HepG2 (cell line): ENCODE measurements around the gene SFXN1. TPM values are rescaled to one million over a fixed set of nuclear protein-coding genes. Genes with fewer than 3 reads are reported as not detected.

Experiments
- ATAC-seq: fragments of 200-7000 bp; cut with Tn5 transposase; 3 replicates; pipeline ENCODE4 v1.9.1; 2020; ENCODE audit warnings: mild to moderate bottlenecking, moderate library complexity
- BruUV-seq: library from RNA; stranded (reverse); fragments of 400-500 nt; replicated peaks from 2 replicates; lab custom pipeline; 2021; lab: Mats Ljungman, UMichigan
- CTCF ChIA-PET: fragments of 300-600 bp; formaldehyde crosslinking; extraction: SDS; loops from one replicate; lab custom pipeline; 2021; ENCODE audit warnings: low total read pairs, inconsistent platforms, low intra/inter-chr PET ratio; lab: Yijun Ruan, JAX
- POLR2A ChIA-PET: fragments of 350-600 bp; sonication (Branson Sonifier 250); formaldehyde crosslinking; loops from one replicate; lab custom pipeline; 2020; ENCODE audit warnings: antibody characterized with exemption, inconsistent platforms; lab: Yijun Ruan, JAX
- DNase-seq: peaks from one replicate; pipeline ENCODE4 v3.0.0-alpha.2; 2015; ENCODE audit warnings: low spot score
- FAIRE-seq: peaks from 3 replicates; lab custom pipeline; 2011; peaks lifted over from hg19 to GRCh38; lab: Jason Lieb, UNC
- H2AFZ ChIP-seq: one replicate; pipeline ENCODE4 v1.6.1; 2011; ENCODE audit warnings: low read length, inconsistent platforms
- H3K27ac ChIP-seq: fragments of 300-600 bp; 3 replicates; pipeline ENCODE4 v1.8.0; 2011; ENCODE audit warnings: mixed run types, mild to moderate bottlenecking, mixed read lengths, low read length, inconsistent platforms; ENCODE audit not compliant: insufficient read depth; ENCODE audit errors: extremely low read length
- H3K27me3 ChIP-seq, 2 experiments: fragments of 200-600 bp in 1 of 2; 2 replicates in 1 of 2; 3 replicates in 1 of 2; pipeline versions ENCODE4 v1.6.0 to v1.8.0; 2011; ENCODE audit warnings: low read length in 2 of 2, mild to moderate bottlenecking in 2 of 2, moderate library complexity in 2 of 2, inconsistent platforms in 1 of 2; ENCODE audit not compliant: insufficient read depth in 2 of 2, control insufficient read depth in 1 of 2
- H3K36me3 ChIP-seq, 2 experiments: fragments of 200-600 bp in 1 of 2; replicated peaks in 1 of 2; 2 replicates in 1 of 2; 3 replicates in 1 of 2; pipeline versions ENCODE4 v1.5.1 to v1.8.0; 2011; ENCODE audit warnings: low read length in 2 of 2, inconsistent platforms in 1 of 2; ENCODE audit not compliant: insufficient read depth in 2 of 2, control insufficient read depth in 1 of 2
- H3K4me1 ChIP-seq: 2 replicates; pipeline ENCODE4 v1.5.1; 2012; ENCODE audit warnings: low read length, inconsistent platforms; ENCODE audit not compliant: insufficient read depth
- H3K4me2 ChIP-seq: 2 replicates; pipeline ENCODE4 v1.6.0; 2011; ENCODE audit warnings: low read depth, low read length, inconsistent platforms
- H3K4me3 ChIP-seq, 3 experiments: fragments of 200-600 bp in 1 of 3; sonication (generic), shearing (Covaris generic) in 1 of 3; replicated peaks in 1 of 3; 2 replicates each; pipeline ENCODE4 v1.5.1; 2011 to 2016; ENCODE audit warnings: low read length in 3 of 3, inconsistent platforms in 2 of 3, low read depth in 2 of 3, mild to moderate bottlenecking in 2 of 3, control low read depth in 1 of 3, mixed read lengths in 1 of 3; ENCODE audit not compliant: insufficient read depth in 1 of 3
- H3K79me2 ChIP-seq: one replicate; pipeline ENCODE4 v1.6.1; 2011; ENCODE audit warnings: low read length, inconsistent platforms; ENCODE audit not compliant: insufficient read depth
- H3K9ac ChIP-seq: 2 replicates; pipeline ENCODE4 v1.6.0; 2011; ENCODE audit warnings: mild to moderate bottlenecking, low read depth, low read length, inconsistent platforms; ENCODE audit not compliant: insufficient read depth
- H3K9me3 ChIP-seq: 2 replicates; pipeline ENCODE4 v1.5.1; 2012; ENCODE audit warnings: mild to moderate bottlenecking, low read length
- H4K20me1 ChIP-seq: 2 replicates; pipeline ENCODE4 v1.6.0; 2011; ENCODE audit warnings: inconsistent platforms, mild to moderate bottlenecking, low read length, moderate library complexity; ENCODE audit not compliant: insufficient read depth
- DNMT3B ChIP-seq: conservative IDR thresholded peaks from 2 replicates; pipeline ENCODE4 v1.6.1; 2016; ENCODE audit warnings: missing biosample characterization, control low read depth
- FOSL2 ChIP-seq: sonication (generic); formaldehyde crosslinking; IDR thresholded peaks from 2 replicates; pipeline ENCODE4 v1.4.0; 2020; ENCODE audit warnings: missing genetic modification reagents
- HIC2 ChIP-seq: sonication (generic); formaldehyde crosslinking; IDR thresholded peaks from 2 replicates; pipeline ENCODE4 v1.9.0; 2022; ENCODE audit warnings: low read depth, missing genetic modification reagents
- MNT ChIP-seq: fragments of 450-650 bp; IDR thresholded peaks from 2 replicates; pipeline ENCODE4 v1.6.1; 2016
- POLR2G ChIP-seq: fragments of 200-400 bp; formaldehyde crosslinking; IDR thresholded peaks from 2 replicates; pipeline ENCODE4 v1.6.1; 2018; ENCODE audit warnings: mild to moderate bottlenecking, low read depth, low read length, moderate library complexity
- RXRA ChIP-seq: sonication (generic); formaldehyde crosslinking; IDR thresholded peaks from 2 replicates; pipeline ENCODE4 v1.5.1; 2020; ENCODE audit warnings: missing genetic modification reagents
- TFE3 ChIP-seq: IDR thresholded peaks from 2 replicates; pipeline ENCODE4 v1.6.1; 2016
- THAP7 ChIP-seq: sonication (generic); formaldehyde crosslinking; IDR thresholded peaks from 2 replicates; pipeline ENCODE4 v1.8.1; 2023; ENCODE audit warnings: mild to moderate bottlenecking, missing genetic modification reagents
- TP53 ChIP-seq: sonication (generic); formaldehyde crosslinking; conservative IDR thresholded peaks from 2 replicates; pipeline ENCODE4 v1.4.0; 2020; ENCODE audit warnings: missing genetic modification reagents
- ZNF687 ChIP-seq: sonication (generic); formaldehyde crosslinking; IDR thresholded peaks from 2 replicates; pipeline ENCODE4 v1.5.1; 2020; ENCODE audit warnings: mild to moderate bottlenecking, missing genetic modification reagents, moderate library complexity
- WGBS: methylation state at CpG from one replicate; pipeline ENCODE4 v1.1.6; 2017; ENCODE audit warnings: low lambda C conversion rate; 5-methylcytosine and 5-hydroxymethylcytosine counted together
- in situ Hi-C: cut with HindIII; loops from 2 replicates; pipeline ENCODE4 v1.10.0; 2017; ENCODE audit warnings: low pct_unique_long_range_greater_than_20kb; ENCODE audit not compliant: extremely low pct_ligation_motif_present
- intact Hi-C: fragments of 100-400 bp; cut with micrococcal nuclease; formaldehyde crosslinking; loops from one replicate; pipeline ENCODE4 v1.10.0; 2022; ENCODE audit not compliant: unreplicated experiment
- polyA plus RNA-seq, 8 experiments: library from polyadenylated mRNA; depleted of rRNA in 3 of 8; stranded (reverse) in 7 of 8; unstranded in 1 of 8; fragments of >200 nt; fragmentation: Illumina TruSeq in 4 of 8; extraction: Trizol in 4 of 8; gene quantifications; 2 replicates each; pipeline versions ENCODE4 v1.2.1 to v1.2.3, GENCODE V29; 2011 to 2016; ENCODE audit warnings: low read depth in 4 of 8, missing spikeins in 1 of 8, mixed read lengths in 1 of 8; ENCODE audit not compliant: insufficient read depth in 1 of 8
- total RNA-seq, 5 experiments: library from RNA; depleted of rRNA; stranded (reverse); fragments of >200 nt; fragmentation: Illumina TruSeq; extraction: Trizol; gene quantifications; 2 replicates each; pipeline ENCODE4 v1.2.3, GENCODE V29; 2016; ENCODE audit warnings: low read depth in 1 of 5

SFXN1 gene
- total and polyA plus RNA-seq, 2 of the 13 experiments (the other 11 are each of a cell fraction or from before 2014, with no cell fraction given) = 122 to 135 TPM

- FAIRE-seq (no peak), DNase-seq (no peak), ATAC-seq (no peak)
- in situ Hi-C loops (loop anchor here (25.0 kb wide), 1 partner anchor 352 kb away; no protein-coding TSS in a partner anchor), intact Hi-C loops (no loop called here)
- WGBS = 73% methylated on average over 3 of the region's 3 CpGs
- Histone ChIP-seq H2AFZ (no peak overlapping the region), H3K4me3 (no peak overlapping the region), H3K27me3 (peaks cover 0 to 4% of the 10 kb centered on the region in 2 experiments; a peak in 1 of 5 replicates), H3K79me2 (no peaks in the 10 kb centered on the region)
- BruUV-seq = no TSS peak
- POLR2A ChIA-PET = no interaction called here
- CTCF ChIA-PET = no interaction called here
- TF ChIP-seq DNMT3B (CRISPR knock-in tag) = no peak
- peak; percentile 52 for TF ChIP-seq MNT
- no peak for TF ChIP-seq TFE3 (CRISPR knock-in tag)
- TF ChIP-seq TP53 (CRISPR knock-in tag) = no peak
- TF ChIP-seq FOSL2 (CRISPR knock-in tag) = peak; percentile 22; the same call in 1 of the 2 replicates
- peak; percentile 28; the same call in 1 of the 2 replicates for TF ChIP-seq POLR2G
- no peak for TF ChIP-seq RXRA (CRISPR knock-in tag)
- no peak for TF ChIP-seq HIC2
- no peak for TF ChIP-seq ZNF687
- no peak for TF ChIP-seq THAP7 (CRISPR knock-in tag)
- TF ChIP-seq, all 625 proteins: peak for 3
- H3K36me3 ChIP-seq = peaks cover 0 to 3% of the 10 kb centered on the region in 2 experiments; a peak in 1 of 5 replicates
- H3K4me2 ChIP-seq = no peak overlapping the region
- peaks cover 5% of the 10 kb centered on the region; the same call in 1 of the 2 replicates for H4K20me1 ChIP-seq
- no peaks in the 10 kb centered on the region for H3K4me1 ChIP-seq
- no peak overlapping the region for H3K27ac ChIP-seq
- no peak overlapping the region for H3K9ac ChIP-seq
- no peaks in the 10 kb centered on the region for H3K9me3 ChIP-seq
Observed at GRCh38 chr5:175535796-175536195, 57.4 kb downstream of the SFXN1 start.
